H9 (cell line): ENCODE results near the gene CD80. TPM values are rescaled to one million over a fixed set of nuclear protein-coding genes. Genes with fewer than 3 reads are reported as not detected.

Experiments
- DNase-seq: peaks from one replicate; pipeline ENCODE4 v3.0.0-alpha.2; 2017
- H2AFZ ChIP-seq: one replicate; pipeline ENCODE4 v1.6.1; 2013; ENCODE audit warnings: mild to moderate bottlenecking, low read length, control low read depth, moderate library complexity
- H2AK5ac ChIP-seq: 2 replicates; pipeline ENCODE4 v1.6.1; 2013; ENCODE audit warnings: low read length, control low read depth, mixed read lengths; ENCODE audit not compliant: insufficient read length
- H2BK120ac ChIP-seq: one replicate; pipeline ENCODE4 v1.6.1; 2013; ENCODE audit warnings: low read depth, mild to moderate bottlenecking, low read length, control low read depth, inconsistent platforms; ENCODE audit not compliant: poor library complexity, severe bottlenecking
- H2BK12ac ChIP-seq: 2 replicates; pipeline ENCODE4 v1.6.1; 2013; ENCODE audit warnings: low read length, control low read depth, mixed read lengths, low read depth; ENCODE audit not compliant: insufficient read length
- H2BK15ac ChIP-seq: 2 replicates; pipeline ENCODE4 v1.6.1; 2013; ENCODE audit warnings: low read depth, low read length, control low read depth
- H2BK20ac ChIP-seq: one replicate; pipeline ENCODE4 v1.6.1; 2013; ENCODE audit warnings: low read depth, mild to moderate bottlenecking, low read length, control low read depth, inconsistent platforms; ENCODE audit not compliant: poor library complexity, severe bottlenecking
- H2BK5ac ChIP-seq: 2 replicates; pipeline ENCODE4 v1.6.1; 2013; ENCODE audit warnings: low read length, control low read depth, mixed read lengths; ENCODE audit not compliant: insufficient read length
- H3K14ac ChIP-seq: 2 replicates; pipeline ENCODE4 v1.6.1; 2013; ENCODE audit warnings: low read length, control low read depth; ENCODE audit not compliant: insufficient read depth
- H3K18ac ChIP-seq: 2 replicates; pipeline ENCODE4 v1.6.1; 2013; ENCODE audit warnings: low read depth, mild to moderate bottlenecking, mixed read lengths, low read length, control low read depth; ENCODE audit not compliant: insufficient read length
- H3K23ac ChIP-seq: 2 replicates; pipeline ENCODE4 v1.6.1; 2013; ENCODE audit warnings: low read length, control low read depth, mixed read lengths, low read depth; ENCODE audit not compliant: insufficient read length
- H3K23me2 ChIP-seq: 2 replicates; pipeline ENCODE4 v1.6.1; 2013; ENCODE audit warnings: low read depth, mild to moderate bottlenecking, mixed read lengths, low read length, control low read depth; ENCODE audit not compliant: insufficient read length, poor library complexity, severe bottlenecking
- H3K27ac ChIP-seq: 2 replicates; pipeline ENCODE4 v1.5.1; 2013; ENCODE audit warnings: low read length, control low read depth, mixed read lengths, low read depth; ENCODE audit not compliant: insufficient read length
- H3K27me3 ChIP-seq: 2 replicates; pipeline ENCODE4 v1.6.1; 2013; ENCODE audit warnings: low read length, control low read depth, inconsistent platforms; ENCODE audit not compliant: insufficient read depth
- H3K4ac ChIP-seq: 2 replicates; pipeline ENCODE4 v1.6.1; 2013; ENCODE audit warnings: low read depth, mild to moderate bottlenecking, control low read depth, inconsistent platforms, low read length, moderate library complexity
- H3K4me1 ChIP-seq: 2 replicates; pipeline ENCODE4 v1.6.1; 2013; ENCODE audit warnings: low read length, control low read depth, inconsistent platforms; ENCODE audit not compliant: insufficient read depth
- H3K4me2 ChIP-seq: 2 replicates; pipeline ENCODE4 v1.6.1; 2013; ENCODE audit warnings: low read length, control low read depth, mixed read lengths; ENCODE audit not compliant: insufficient read length, insufficient read depth
- H3K56ac ChIP-seq: 2 replicates; pipeline ENCODE4 v1.6.1; 2013; ENCODE audit warnings: low read depth, mild to moderate bottlenecking, mixed read lengths, low read length, control low read depth; ENCODE audit not compliant: insufficient read length
- H3K79me1 ChIP-seq: 2 replicates; pipeline ENCODE4 v1.6.1; 2013; ENCODE audit warnings: low read depth, mild to moderate bottlenecking, moderate library complexity, low read length, control low read depth, inconsistent platforms; ENCODE audit not compliant: insufficient read depth, poor library complexity, severe bottlenecking
- H3K79me2 ChIP-seq: 2 replicates; pipeline ENCODE4 v1.6.1; 2013; ENCODE audit warnings: low read length, control low read depth, inconsistent platforms; ENCODE audit not compliant: insufficient read depth
- H3K9ac ChIP-seq: 2 replicates; pipeline ENCODE4 v1.6.1; 2013; ENCODE audit warnings: low read length, control low read depth, mixed read lengths; ENCODE audit not compliant: insufficient read length; ENCODE audit errors: extremely low read depth
- H3K9me3 ChIP-seq: one replicate; pipeline ENCODE4 v1.6.1; 2013; ENCODE audit warnings: low read depth, low read length, inconsistent platforms; ENCODE audit not compliant: control insufficient read depth
- H3T11ph ChIP-seq: one replicate; pipeline ENCODE4 v1.6.1; 2013; ENCODE audit warnings: mild to moderate bottlenecking, low read length, control low read depth, inconsistent platforms
- H4K20me1 ChIP-seq: one replicate; pipeline ENCODE4 v1.6.1; 2013; ENCODE audit not compliant: control insufficient read depth, insufficient read length, insufficient read depth
- H4K5ac ChIP-seq: 2 replicates; pipeline ENCODE4 v1.6.1; 2013; ENCODE audit warnings: low read depth, mild to moderate bottlenecking, mixed read lengths, low read length, control low read depth; ENCODE audit not compliant: insufficient read length
- H4K8ac ChIP-seq: replicated peaks from 2 replicates; pipeline ENCODE4 v1.6.1; 2013; ENCODE audit warnings: low read length, control low read depth, mixed read lengths, low read depth; ENCODE audit not compliant: insufficient read length
- H4K91ac ChIP-seq: 2 replicates; pipeline ENCODE4 v1.6.1; 2013; ENCODE audit warnings: low read depth, mild to moderate bottlenecking, moderate library complexity, mixed read lengths, low read length, control low read depth; ENCODE audit not compliant: insufficient read length
- H3K27ac Mint-ChIP-seq, 3 experiments: 2 replicates in 2 of 3; 3 replicates in 1 of 3; pipeline ENCODE4 v1.8.0; 2020 to 2021; ENCODE audit warnings: mixed read lengths in 3 of 3, mild to moderate bottlenecking in 1 of 3, moderate library complexity in 1 of 3
- H3K27me3 Mint-ChIP-seq: 2 replicates; pipeline ENCODE4 v1.8.0; 2021; ENCODE audit warnings: low read depth, mild to moderate bottlenecking, moderate library complexity, mixed read lengths
- H3K36me3 Mint-ChIP-seq, 3 experiments: 2 replicates in 2 of 3; 3 replicates in 1 of 3; pipeline ENCODE4 v1.8.0; 2020 to 2021; ENCODE audit warnings: low read depth in 3 of 3, mixed read lengths in 3 of 3; ENCODE audit not compliant: insufficient read depth in 1 of 3
- H3K4me1 Mint-ChIP-seq, 2 experiments: 2 replicates each; pipeline ENCODE4 v1.8.0; 2020; ENCODE audit warnings: mixed read lengths in 2 of 2
- H3K4me3 Mint-ChIP-seq, 2 experiments: 2 replicates in 1 of 2; 3 replicates in 1 of 2; pipeline ENCODE4 v1.8.0; 2020 to 2021; ENCODE audit warnings: mild to moderate bottlenecking in 2 of 2, mixed read lengths in 2 of 2, moderate library complexity in 1 of 2
- H3K9me3 Mint-ChIP-seq, 2 experiments: 2 replicates in 1 of 2; 3 replicates in 1 of 2; pipeline ENCODE4 v1.8.0; 2020; ENCODE audit warnings: mild to moderate bottlenecking in 2 of 2, mixed read lengths in 2 of 2, moderate library complexity in 1 of 2
- CTCF ChIP-seq: fragments of 200-600 bp; sonication (generic); conservative IDR thresholded peaks from 3 replicates; pipeline ENCODE4 v1.8.0; 2021; ENCODE audit warnings: antibody characterized with exemption, mild to moderate bottlenecking
- WGBS: extraction: QIAGEN DNeasy Blood & Tissue Kit; methylation state at CpG from one replicate; pipeline ENCODE4 v1.1.7; 2013; ENCODE audit warnings: missing lambda C conversion rate, low lambda C conversion rate, mixed read lengths; ENCODE audit not compliant: insufficient read length; ENCODE audit errors: extremely low coverage; 5-methylcytosine and 5-hydroxymethylcytosine counted together
- total RNA-seq: library from RNA; stranded (reverse); gene quantifications from 2 replicates; pipeline ENCODE4 v1.2.1, GENCODE V29; 2021

The CD80 gene
- total RNA-seq, 1 experiment from 2014 or later = not detected

GRCh38 chr3:119597548-119598288, 38.3 kb upstream of the CD80 start, which contains the start of gene PLA1A:
PLA1A (plus strand) TSS chr3:119597885; CDS start chr3:119597914, 29 bp downstream.
- Histone ChIP-seq H2BK12ac (no peak within 1 kb of the TSS), H2BK20ac (no peak within 1 kb of the TSS), H3K27me3 (no peaks in the 10 kb centered on the region), H3K9me3 (no peaks in the 10 kb centered on the region), H2BK120ac (no peak within 1 kb of the TSS), H3K23ac (no peak within 1 kb of the TSS), H3K56ac (no peak within 1 kb of the TSS), H3K4me2 (no peak within 1 kb of the TSS), H4K91ac (no peak within 1 kb of the TSS), H3K4me1 (no peaks in the 10 kb centered on the region; the same call in 1 of the 2 replicates), H3T11ph (no peak within 1 kb of the TSS), H3K27ac (no peak within 1 kb of the TSS), H3K79me1 (no peaks in the 10 kb centered on the region), H3K79me2 (no peaks in the 10 kb centered on the region), H4K8ac (no peak within 1 kb of the TSS), H4K20me1 (no peaks in the 10 kb centered on the region), H3K14ac (no peak within 1 kb of the TSS), H2BK5ac (no peak within 1 kb of the TSS), H3K4ac (no peak within 1 kb of the TSS), H3K23me2 (no peaks in the 10 kb centered on the region), H4K5ac (no peak within 1 kb of the TSS), H2AK5ac (no peak within 1 kb of the TSS), H3K18ac (no peak within 1 kb of the TSS), H3K9ac (no peak within 1 kb of the TSS), H2BK15ac (no peak within 1 kb of the TSS), H2AFZ (no peak within 1 kb of the TSS)
- Mint-ChIP-seq H3K4me3 (no peak within 1 kb of the TSS), H3K4me1 (peaks cover 5 to 10% of the 10 kb centered on the region in 2 experiments), H3K36me3 (no peaks in the 10 kb centered on the region), H3K27ac (no peak within 1 kb of the TSS), H3K27me3 (no peaks in the 10 kb centered on the region), H3K9me3 (no peaks in the 10 kb centered on the region)
- TF ChIP-seq CTCF = no peak
- no peak for DNase-seq
- no CpG with 5 or more reads among the region's 7 CpGs for WGBS
